ENCODE results near the gene RHOXF1.
"Not testable (repeated sequence)": the region's sequence is repeated elsewhere in the genome, so short reads cannot be mapped to it uniquely, and the experiment has no call there.

DNA sequence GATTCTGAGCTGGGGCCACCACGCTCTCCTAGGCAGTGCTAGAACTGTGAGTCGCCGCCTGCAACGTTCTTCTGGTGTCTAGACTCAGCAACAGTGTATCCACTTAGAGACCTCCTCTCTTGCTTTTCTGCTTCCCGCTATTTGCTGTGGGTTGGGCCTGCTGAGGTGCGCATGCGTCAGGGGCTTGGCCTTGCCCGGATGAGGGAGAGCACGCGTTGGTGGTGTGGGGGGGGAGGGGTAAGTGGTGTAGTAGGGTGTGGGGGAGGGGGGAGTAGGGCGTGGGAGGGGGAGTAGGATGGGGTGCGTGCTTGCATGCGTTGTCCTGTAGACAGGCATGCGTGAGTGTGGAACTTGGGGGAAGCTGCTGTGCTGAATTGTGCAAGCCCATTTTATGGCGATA lies 38.1 kb downstream of the RHOXF1 start, which contains the start of gene RHOXF2B:
- TF ChIP-seq, protein P1, sequence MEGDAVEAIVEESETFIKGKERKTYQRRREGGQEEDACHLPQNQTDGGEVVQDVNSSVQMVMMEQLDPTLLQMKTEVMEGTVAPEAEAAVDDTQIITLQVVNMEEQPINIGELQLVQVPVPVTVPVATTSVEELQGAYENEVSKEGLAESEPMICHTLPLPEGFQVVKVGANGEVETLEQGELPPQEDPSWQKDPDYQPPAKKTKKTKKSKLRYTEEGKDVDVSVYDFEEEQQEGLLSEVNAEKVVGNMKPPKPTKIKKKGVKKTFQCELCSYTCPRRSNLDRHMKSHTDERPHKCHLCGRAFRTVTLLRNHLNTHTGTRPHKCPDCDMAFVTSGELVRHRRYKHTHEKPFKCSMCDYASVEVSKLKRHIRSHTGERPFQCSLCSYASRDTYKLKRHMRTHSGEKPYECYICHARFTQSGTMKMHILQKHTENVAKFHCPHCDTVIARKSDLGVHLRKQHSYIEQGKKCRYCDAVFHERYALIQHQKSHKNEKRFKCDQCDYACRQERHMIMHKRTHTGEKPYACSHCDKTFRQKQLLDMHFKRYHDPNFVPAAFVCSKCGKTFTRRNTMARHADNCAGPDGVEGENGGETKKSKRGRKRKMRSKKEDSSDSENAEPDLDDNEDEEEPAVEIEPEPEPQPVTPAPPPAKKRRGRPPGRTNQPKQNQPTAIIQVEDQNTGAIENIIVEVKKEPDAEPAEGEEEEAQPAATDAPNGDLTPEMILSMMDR (IDR thresholded peaks at IDR 0.05): not testable (repeated sequence)
- not testable (repeated sequence) for TF ChIP-seq ZFX (IDR thresholded peaks at IDR 0.05; ENCODE audit: borderline replicate concordance)

Measured in 22Rv1 (cell line).